ENCODE measurements around the gene UGDH. TPM values are rescaled to one million over a fixed set of nuclear protein-coding genes. Genes with fewer than 3 reads are reported as not detected.

The UGDH gene
- total RNA-seq, 2 donors from 2014 or later, result 12.2 to 34.7 TPM

- Histone ChIP-seq H3K36me3 (no peaks in the 10 kb centered on the region), H3K27ac (no peak overlapping the region), H3K27me3 (no peaks in the 10 kb centered on the region), H3K4me3 (no peak overlapping the region), H3K4me1 (no peaks in the 10 kb centered on the region), H3K9me3 (no peaks in the 10 kb centered on the region)
- peak; percentile 55 for DNase-seq (ENCODE audit: low spot score)
- no peak for TF ChIP-seq CTCF (IDR thresholded peaks at IDR 0.05)
Observed at GRCh38 chr4:39480902-39481695, 46.1 kb downstream of the UGDH start.

- Histone ChIP-seq H3K4me1 (no peaks in the 10 kb centered on the region), H3K9me3 (no peaks in the 10 kb centered on the region), H3K4me3 (no peak overlapping the region), H3K36me3 (no peaks in the 10 kb centered on the region), H3K27me3 (no peaks in the 10 kb centered on the region), H3K27ac (no peak overlapping the region)
- peak; percentile 50 for DNase-seq (ENCODE audit: low spot score)
- no peak for TF ChIP-seq CTCF (IDR thresholded peaks at IDR 0.05)
Observed at GRCh38 chr4:39480251-39480650, 47.0 kb downstream of the UGDH start.

- H3K27ac ChIP-seq, result no peak overlapping the region
- TF ChIP-seq CTCF (IDR thresholded peaks at IDR 0.05), result no peak
Observed at GRCh38 chr4:39476187-39476895, 50.9 kb downstream of the UGDH start.

GRCh38 chr4:39472396-39472795, 54.8 kb downstream of the UGDH start:
- no peaks in the 10 kb centered on the region for H3K9me3 ChIP-seq
- no peak overlapping the region for H3K27ac ChIP-seq
- peaks cover 21% of the 10 kb centered on the region for H3K36me3 ChIP-seq
- TF ChIP-seq CTCF (IDR thresholded peaks at IDR 0.05), result no peak
- DNase-seq (ENCODE audit: low spot score), result no peak
- peaks cover 0 to 4% of the 10 kb centered on the region in 2 donors for H3K4me1 ChIP-seq
- H3K27me3 ChIP-seq, result no peaks in the 10 kb centered on the region
- no peak overlapping the region for H3K4me3 ChIP-seq

More at GRCh38 chr4:39476187-39476895, 50.9 kb downstream of the UGDH start:
- no peak overlapping the region for H3K4me3 ChIP-seq
- no peaks in the 10 kb centered on the region for H3K4me1 ChIP-seq
- no peaks in the 10 kb centered on the region for H3K9me3 ChIP-seq
- H3K36me3 ChIP-seq, result peaks cover 21% of the 10 kb centered on the region
- no peaks in the 10 kb centered on the region for H3K27me3 ChIP-seq
- peak; percentile 46 for DNase-seq (ENCODE audit: low spot score)

GRCh38 chr4:39470402-39470801, 56.8 kb downstream of the UGDH start:
- H3K4me1 ChIP-seq, result peaks cover 0 to 4% of the 10 kb centered on the region in 2 donors
- H3K4me3 ChIP-seq, result no peak overlapping the region
- no peaks in the 10 kb centered on the region for H3K27me3 ChIP-seq
- no peak for TF ChIP-seq CTCF (IDR thresholded peaks at IDR 0.05)
- no peaks in the 10 kb centered on the region for H3K9me3 ChIP-seq
- no peak for DNase-seq (ENCODE audit: low spot score)
- H3K27ac ChIP-seq, result no peak overlapping the region
- peaks cover 24% of the 10 kb centered on the region for H3K36me3 ChIP-seq

Measured in right atrium auricular region (tissue), 2 donors.